GM20431 (cell line): ENCODE results near the gene INSM1.

Experiments used
- in situ Hi-C: fragments of 300-500 bp; cut with MseI, MboI; formaldehyde crosslinking; loops from one replicate; pipeline ENCODE4 v1.15.0; 2020; ENCODE audit warnings: low sequenced_read_pairs; ENCODE audit not compliant: unreplicated experiment

Gene INSM1

GRCh38 chr20:20367575-20368417 lies at the start of gene INSM1:
TSS of gene INSM1 (plus strand) at chr20:20368104. CDS start at chr20:20368268, 164 bp downstream.
- in situ Hi-C loops, result loop anchor here (25.0 kb wide), 1 partner anchor 195 kb away; no protein-coding TSS in a partner anchor

GRCh38 chr20:20318365-20319161 lies 49.3 kb upstream of the INSM1 start:
- in situ Hi-C loops, result no loop called here

- in situ Hi-C loops, result no loop called here
Observed at GRCh38 chr20:20321134-20321533, 46.8 kb upstream of the INSM1 start.

GRCh38 chr20:20321917-20322316 lies 46.0 kb upstream of the INSM1 start:
- in situ Hi-C loops, result no loop called here

GRCh38 chr20:20322912-20323311 lies 45.0 kb upstream of the INSM1 start:
- in situ Hi-C loops, result no loop called here

GRCh38 chr20:20327746-20328145 lies 40.2 kb upstream of the INSM1 start:
- in situ Hi-C loops, result no loop called here

- in situ Hi-C loops, result no loop called here
Observed at GRCh38 chr20:20329564-20329963, 38.3 kb upstream of the INSM1 start.

- in situ Hi-C loops, result no loop called here
Observed at GRCh38 chr20:20331156-20331555, 36.7 kb upstream of the INSM1 start.

- in situ Hi-C loops, result no loop called here
Observed at GRCh38 chr20:20331817-20332216, 36.1 kb upstream of the INSM1 start.

GRCh38 chr20:20333866-20334265 lies 34.0 kb upstream of the INSM1 start:
- in situ Hi-C loops, result no loop called here

GRCh38 chr20:20334489-20334888 lies 33.4 kb upstream of the INSM1 start:
- in situ Hi-C loops, result no loop called here

GRCh38 chr20:20338133-20338730 lies 29.7 kb upstream of the INSM1 start:
- in situ Hi-C loops, result no loop called here

GRCh38 chr20:20340443-20340842 lies 27.5 kb upstream of the INSM1 start:
- in situ Hi-C loops, result no loop called here

- in situ Hi-C loops, result no loop called here
Observed at GRCh38 chr20:20341371-20341770, 26.5 kb upstream of the INSM1 start.

- in situ Hi-C loops, result no loop called here
Observed at GRCh38 chr20:20342066-20342465, 25.8 kb upstream of the INSM1 start.

- in situ Hi-C loops, result no loop called here
Observed at GRCh38 chr20:20343932-20344331, 24.0 kb upstream of the INSM1 start.

- in situ Hi-C loops, result no loop called here
Observed at GRCh38 chr20:20344476-20344875, 23.4 kb upstream of the INSM1 start.

- in situ Hi-C loops, result loop anchor here (25.0 kb wide), 1 partner anchor 209 kb away; no protein-coding TSS in a partner anchor
Observed at GRCh38 chr20:20353576-20353975, 14.3 kb upstream of the INSM1 start.

- in situ Hi-C loops, result loop anchor here (25.0 kb wide), 1 partner anchor 207 kb away; no protein-coding TSS in a partner anchor
Observed at GRCh38 chr20:20355503-20355902, 12.4 kb upstream of the INSM1 start.

- in situ Hi-C loops, result loop anchor here (25.0 kb wide), 1 partner anchor 204 kb away; no protein-coding TSS in a partner anchor
Observed at GRCh38 chr20:20358801-20359200, 9.1 kb upstream of the INSM1 start.
